SK-N-SH (cell line): Measurements from ENCODE around the gene GPATCH11. TPM values are rescaled to one million over a fixed set of nuclear protein-coding genes. Genes with fewer than 3 reads are reported as not detected.

Experiments used
- CTCF ChIA-PET: fragments of 300-600, 350-600 bp; formaldehyde crosslinking; extraction: SDS; loops from one replicate; lab custom pipeline; 2021; lab: Yijun Ruan, JAX
- POLR2A ChIA-PET: fragments of 350-600 bp; sonication (Branson Sonifier 250); formaldehyde crosslinking; extraction: SDS; loops from one replicate; lab custom pipeline; 2020; ENCODE audit warnings: antibody characterized with exemption, inconsistent platforms; lab: Yijun Ruan, JAX
- DNase-seq: peaks from one replicate; pipeline ENCODE4 v3.0.0; 2012
- H2AFZ ChIP-seq: fragments of 200-600 bp; sonication (generic); 2 replicates; pipeline ENCODE4 v1.8.1; 2016; ENCODE audit warnings: antibody characterized with exemption, mild to moderate bottlenecking, low read depth
- H3F3A ChIP-seq: fragments of 200-600 bp; sonication (generic); replicated peaks from 2 replicates; pipeline ENCODE3; 2016; ENCODE audit warnings: antibody characterized with exemption, mild to moderate bottlenecking; ENCODE audit not compliant: insufficient read depth
- H3K27ac ChIP-seq, 2 experiments: fragments of 200-500 bp in 1 of 2; fragments of 200-600 bp in 1 of 2; sonication (Bioruptor generic) in 1 of 2; sonication (generic), shearing (Covaris generic) in 1 of 2; 2 replicates each; pipeline versions ENCODE4 v1.5.1 to v1.6.1; 2014 to 2016; ENCODE audit warnings: low read depth in 2 of 2, inconsistent platforms in 1 of 2, low read length in 1 of 2, mild to moderate bottlenecking in 1 of 2, mixed read lengths in 1 of 2
- H3K27me3 ChIP-seq: fragments of 200-600 bp; sonication (generic), shearing (Covaris generic); 2 replicates; pipeline ENCODE4 v1.6.1; 2016; ENCODE audit warnings: mixed run types; ENCODE audit not compliant: insufficient read depth
- H3K36me3 ChIP-seq, 2 experiments: fragments of 200-500 bp in 1 of 2; fragments of 200-600 bp in 1 of 2; sonication (Bioruptor generic) in 1 of 2; sonication (generic) in 1 of 2; replicated peaks in 1 of 2; 2 replicates each; pipeline versions ENCODE3 to v1.5.1; 2014 to 2016; ENCODE audit warnings: low read length in 1 of 2, mild to moderate bottlenecking in 1 of 2; ENCODE audit not compliant: insufficient read depth in 2 of 2, control insufficient read depth in 1 of 2
- H3K4me1 ChIP-seq, 2 experiments: fragments of 200-500 bp in 1 of 2; fragments of 200-600 bp in 1 of 2; sonication (Bioruptor generic) in 1 of 2; sonication (generic), shearing (Covaris generic) in 1 of 2; 2 replicates each; pipeline versions ENCODE4 v1.5.1 to v1.6.1; 2014 to 2016; ENCODE audit warnings: low read depth in 1 of 2, low read length in 1 of 2, mixed run types in 1 of 2; ENCODE audit not compliant: insufficient read depth in 2 of 2, control insufficient read depth in 1 of 2
- H3K4me2 ChIP-seq: fragments of 200-600 bp; sonication (generic), shearing (Covaris generic); 2 replicates; pipeline ENCODE4 v1.6.1; 2017; ENCODE audit warnings: mixed run types
- H3K4me3 ChIP-seq, 2 experiments: fragments of 200-500 bp in 1 of 2; fragments of 200-600 bp in 1 of 2; sonication (Bioruptor generic) in 1 of 2; sonication (generic), shearing (Covaris generic) in 1 of 2; 2 replicates each; pipeline versions ENCODE4 v1.5.1 to v1.8.1; 2014 to 2016; ENCODE audit warnings: low read depth in 2 of 2, inconsistent platforms in 1 of 2, low read length in 1 of 2, mild to moderate bottlenecking in 1 of 2, mixed read lengths in 1 of 2, moderate library complexity in 1 of 2
- H3K79me2 ChIP-seq: fragments of 200-600 bp; sonication (generic); 2 replicates; pipeline ENCODE4 v1.8.1; 2017; ENCODE audit warnings: mild to moderate bottlenecking; ENCODE audit not compliant: insufficient read depth
- H3K9ac ChIP-seq: fragments of 200-600 bp; sonication (generic); 2 replicates; pipeline ENCODE4 v1.6.1; 2017; ENCODE audit warnings: mixed run types
- H3K9me2 ChIP-seq: fragments of 200-600 bp; sonication (generic); 2 replicates; pipeline ENCODE4 v1.6.1; 2017; ENCODE audit warnings: mixed run types
- H3K9me3 ChIP-seq: fragments of 200-600 bp; sonication (generic); 2 replicates; pipeline ENCODE4 v1.6.1; 2017; ENCODE audit warnings: mixed run types, mild to moderate bottlenecking, moderate library complexity
- H4K20me1 ChIP-seq: fragments of 200-600 bp; sonication (generic); 2 replicates; pipeline ENCODE4 v1.6.1; 2017; ENCODE audit warnings: mild to moderate bottlenecking, mixed run types; ENCODE audit not compliant: insufficient read depth
- CHD2 ChIP-seq: fragments of 150-350 bp; IDR thresholded peaks from 2 replicates; pipeline ENCODE4 v1.6.1; 2018; ENCODE audit warnings: low read length; ENCODE audit not compliant: partially characterized antibody
- CTCF ChIP-seq: fragments of 200-600 bp; sonication (generic); IDR thresholded peaks from 2 replicates; pipeline ENCODE4 v1.6.1; 2017; ENCODE audit warnings: antibody characterized with exemption, mild to moderate bottlenecking, moderate library complexity
- GABPA ChIP-seq: IDR thresholded peaks from 2 replicates; pipeline ENCODE4 v1.4.0; 2012; ENCODE audit warnings: low read depth, mild to moderate bottlenecking
- PBX3 ChIP-seq: IDR thresholded peaks from 2 replicates; pipeline ENCODE4; 2012
- RAD21 ChIP-seq: IDR thresholded peaks from 2 replicates; pipeline ENCODE4 v1.6.1; 2012; ENCODE audit warnings: mild to moderate bottlenecking, low read length
- RCOR1 ChIP-seq: fragments of 150-350 bp; IDR thresholded peaks from 2 replicates; pipeline ENCODE4 v1.6.1; 2017; ENCODE audit warnings: antibody characterized with exemption, low read length
- TCF12 ChIP-seq: IDR thresholded peaks from 2 replicates; pipeline ENCODE4 v1.4.0; 2012
- USF2 ChIP-seq: fragments of 150-350 bp; IDR thresholded peaks from 2 replicates; pipeline ENCODE4 v1.6.1; 2017; ENCODE audit warnings: antibody characterized with exemption, low read length, low read depth, borderline replicate concordance
- ZBTB33 ChIP-seq: IDR thresholded peaks from 2 replicates; pipeline ENCODE4 v1.4.0; 2012; ENCODE audit warnings: low read depth, borderline replicate concordance
- WGBS: methylation state at CpG from one replicate; pipeline ENCODE4 v1.1.6; 2017; ENCODE audit warnings: low lambda C conversion rate; 5-methylcytosine and 5-hydroxymethylcytosine counted together
- polyA plus RNA-seq, 3 experiments: library from polyadenylated mRNA; depleted of rRNA; stranded (reverse); fragments of >200 nt; gene quantifications; 2 replicates each; pipeline ENCODE4 v1.2.3, GENCODE V29; 2012
- TF ChIP-seq, protein P1 (sequence below): IDR thresholded peaks from 2 replicates; pipeline ENCODE4 v1.4.0; 2012; ENCODE audit warnings: low read depth, borderline replicate concordance

GPATCH11 gene
- polyA plus RNA-seq, 1 of the 3 experiments (the other 2 are of a cell fraction), result 2.9 TPM

- TF ChIP-seq, protein P1, sequence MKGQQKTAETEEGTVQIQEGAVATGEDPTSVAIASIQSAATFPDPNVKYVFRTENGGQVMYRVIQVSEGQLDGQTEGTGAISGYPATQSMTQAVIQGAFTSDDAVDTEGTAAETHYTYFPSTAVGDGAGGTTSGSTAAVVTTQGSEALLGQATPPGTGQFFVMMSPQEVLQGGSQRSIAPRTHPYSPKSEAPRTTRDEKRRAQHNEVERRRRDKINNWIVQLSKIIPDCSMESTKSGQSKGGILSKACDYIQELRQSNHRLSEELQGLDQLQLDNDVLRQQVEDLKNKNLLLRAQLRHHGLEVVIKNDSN, result no peak
- TF ChIP-seq, all 33 proteins: peak for 0
These were observed 22.5 kb upstream of the GPATCH11 start (continued) for GRCh38 chr2:37061776-37062175.

- Histone ChIP-seq H3F3A (no peaks in the 10 kb centered on the region), H3K9ac (no peak overlapping the region), H3K9me3 (no peaks in the 10 kb centered on the region), H3K79me2 (no peaks in the 10 kb centered on the region), H3K4me3 (no peak overlapping the region), H3K36me3 (peaks cover 71 to 87% of the 10 kb centered on the region in 2 experiments), H3K27ac (no peak overlapping the region), H3K27me3 (no peaks in the 10 kb centered on the region), H2AFZ (no peak overlapping the region), H3K4me1 (no peaks in the 10 kb centered on the region), H3K9me2 (no peaks in the 10 kb centered on the region), H3K4me2 (no peak overlapping the region), H4K20me1 (no peaks in the 10 kb centered on the region)
- TF ChIP-seq TCF12 (no peak), RAD21 (no peak), USF2 (no peak), GABPA (no peak)
- ChIA-PET CTCF (interaction anchor here (1.1 to 2.6 kb wide), 3 partner anchors 10 to 20 kb away, joined by 3 to 5 read pairs (median 3); no protein-coding TSS in a partner anchor), POLR2A (no interaction called here)
- 83% methylated on average over 6 of the region's 6 CpGs for WGBS
- no peak for DNase-seq
These were observed 15.6 kb upstream of the GPATCH11 start for GRCh38 chr2:37068686-37069085.

DNA sequence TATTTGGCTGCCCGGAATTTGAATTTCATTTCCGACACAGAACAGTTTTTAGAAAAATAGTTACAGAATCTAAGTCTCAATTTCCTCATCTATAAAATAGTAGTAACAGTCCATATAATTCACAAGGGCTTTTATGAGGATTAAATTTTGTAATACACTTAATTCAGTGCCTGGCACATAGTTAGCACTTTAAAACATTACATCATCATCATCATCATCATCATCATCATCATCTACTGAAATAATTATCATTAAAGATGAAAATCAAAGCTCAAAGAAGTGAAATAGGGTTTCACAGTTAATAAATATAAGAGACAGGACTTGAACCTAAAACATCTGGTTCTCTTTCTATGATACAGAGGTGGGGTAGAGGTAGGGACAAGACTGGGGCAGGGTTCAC lies 13.4 kb upstream of the GPATCH11 start:
- Histone ChIP-seq H3K36me3 (peaks cover 75 to 83% of the 10 kb centered on the region in 2 experiments), H3K27ac (no peak overlapping the region), H3K4me2 (no peak overlapping the region), H2AFZ (no peak overlapping the region), H3K9me2 (no peaks in the 10 kb centered on the region), H3F3A (no peaks in the 10 kb centered on the region), H3K9ac (no peak overlapping the region), H4K20me1 (no peaks in the 10 kb centered on the region), H3K9me3 (no peaks in the 10 kb centered on the region), H3K4me1 (no peaks in the 10 kb centered on the region), H3K4me3 (no peak overlapping the region), H3K27me3 (no peaks in the 10 kb centered on the region), H3K79me2 (0 out of 2 replicates have a peak, but pooled peaks cover 3% of the 10 kb centered on the region)
- POLR2A ChIA-PET, result no interaction called here
- CTCF ChIA-PET, result no interaction called here
- TF ChIP-seq CHD2 (no peak), CTCF (no peak), ZBTB33 (no peak), RCOR1 (no peak), TCF12 (no peak), PBX3 (no peak), USF2 (no peak)
- DNase-seq, result no peak
- 100% methylated on average over 2 of the region's 2 CpGs for WGBS
